OCI-LY7 (cell line): ENCODE data around the gene VAMP7. TPM values are rescaled to one million over a fixed set of nuclear protein-coding genes. Genes with fewer than 3 reads are reported as not detected.

Source experiments
- BruUV-seq: library from RNA; stranded (reverse); fragments of 400-500 nt; replicated peaks from 2 replicates; lab custom pipeline; 2021; lab: Mats Ljungman, UMichigan
- CTCF ChIA-PET: fragments of 300-600 bp; sonication (Branson Sonifier 250); formaldehyde crosslinking; loops from one replicate; lab custom pipeline; 2022; ENCODE audit warnings: antibody characterized with exemption; ENCODE audit not compliant: unreplicated experiment; lab: Charles Lee
- POLR2A ChIA-PET: fragments of 300-600 bp; sonication (Branson Sonifier 250); formaldehyde crosslinking; loops from one replicate; lab custom pipeline; 2022; ENCODE audit warnings: antibody characterized with exemption; lab: Charles Lee
- DNase-seq: peaks from one replicate; pipeline ENCODE4 v3.0.0-alpha.2; 2015; ENCODE audit warnings: low spot score
- H2AFZ ChIP-seq: fragments of 200-600 bp; sonication (generic), shearing (Covaris generic); 2 replicates; pipeline ENCODE4 v1.6.1; 2014; ENCODE audit warnings: mild to moderate bottlenecking, antibody characterized with exemption, low read length, moderate library complexity
- H3K27ac ChIP-seq: fragments of 200-600 bp; sonication (generic); 2 replicates; pipeline ENCODE4 v1.5.1; 2014; ENCODE audit warnings: mixed run types, low read depth, mild to moderate bottlenecking, moderate library complexity, low read length, inconsistent platforms; ENCODE audit not compliant: poor library complexity, severe bottlenecking
- H3K36me3 ChIP-seq: fragments of 200-600 bp; sonication (generic); 2 replicates; pipeline ENCODE4 v1.6.1; 2014; ENCODE audit warnings: mild to moderate bottlenecking, antibody characterized with exemption, low read length, moderate library complexity, mixed read lengths; ENCODE audit not compliant: insufficient read depth
- H3K4me1 ChIP-seq: fragments of 200-600 bp; sonication (generic); 2 replicates; pipeline ENCODE4 v1.5.1; 2014; ENCODE audit warnings: mild to moderate bottlenecking, low read length; ENCODE audit not compliant: insufficient read depth, poor library complexity, severe bottlenecking
- H3K4me2 ChIP-seq: fragments of 200-600 bp; sonication (generic); 2 replicates; pipeline ENCODE4 v1.6.1; 2014; ENCODE audit warnings: mild to moderate bottlenecking, low read length
- H3K4me3 ChIP-seq: fragments of 200-600 bp; sonication (generic); 2 replicates; pipeline ENCODE4 v1.5.1; 2014; ENCODE audit warnings: mild to moderate bottlenecking, low read depth, low read length; ENCODE audit not compliant: poor library complexity, severe bottlenecking
- H3K79me2 ChIP-seq: fragments of 200-600 bp; sonication (generic); 2 replicates; pipeline ENCODE4 v1.6.1; 2016; ENCODE audit warnings: low read depth, mild to moderate bottlenecking, low read length, moderate library complexity, mixed read lengths; ENCODE audit not compliant: insufficient read depth
- H3K9me2 ChIP-seq: fragments of 200-600 bp; sonication (generic); 2 replicates; pipeline ENCODE4 v1.6.1; 2016; ENCODE audit warnings: mild to moderate bottlenecking, low read length, mixed read lengths; ENCODE audit not compliant: insufficient read depth
- H3K9me3 ChIP-seq: fragments of 200-600 bp; sonication (generic); 2 replicates; pipeline ENCODE4 v1.6.1; 2014; ENCODE audit warnings: mild to moderate bottlenecking, mixed run types, low read length, mixed read lengths
- H4K20me1 ChIP-seq: fragments of 200-600 bp; sonication (generic); 2 replicates; pipeline ENCODE4 v1.6.1; 2014; ENCODE audit warnings: mild to moderate bottlenecking, antibody characterized with exemption, low read length, moderate library complexity, mixed read lengths; ENCODE audit not compliant: insufficient read depth
- CTCF ChIP-seq: fragments of 200-600 bp; sonication (generic); conservative IDR thresholded peaks from 2 replicates; pipeline ENCODE4 v1.5.1; 2014; ENCODE audit warnings: mild to moderate bottlenecking, antibody characterized with exemption, low read length, moderate library complexity, mixed read lengths
- EZH2phosphoT487 ChIP-seq: fragments of 200-600 bp; sonication (generic); IDR thresholded peaks from 2 replicates; pipeline ENCODE4 v1.6.1; 2018; ENCODE audit warnings: low read depth, borderline replicate concordance, mild to moderate bottlenecking, mixed run types, antibody characterized with exemption, low read length, moderate library complexity, mixed read lengths
- intact Hi-C: fragments of 100-400 bp; cut with micrococcal nuclease; formaldehyde crosslinking; loops from one replicate; pipeline ENCODE4 v1.10.0; 2022; ENCODE audit not compliant: unreplicated experiment
- small RNA-seq: library from RNA; depleted of rRNA; stranded (forward); fragments of <200 nt; gene quantifications from one replicate; pipeline ENCODE3, GENCODE V24; 2014
- total RNA-seq, 2 experiments: library from RNA; depleted of rRNA in 1 of 2; stranded (reverse); fragments of >200 nt in 1 of 2; shearing (Covaris generic) in 1 of 2; gene quantifications; 2 replicates each; pipeline ENCODE4 v1.2.3, GENCODE V29; 2014 to 2022

Gene VAMP7
- total RNA-seq, 2 experiments from 2014 or later, result 19.2 to 32.0 TPM

- Histone ChIP-seq H3K9me3 (no peaks in the 10 kb centered on the region), H3K4me2 (no peak overlapping the region), H3K4me1 (no peaks in the 10 kb centered on the region), H3K36me3 (no peaks in the 10 kb centered on the region), H4K20me1 (no peaks in the 10 kb centered on the region), H3K9me2 (no peaks in the 10 kb centered on the region), H3K79me2 (no peaks in the 10 kb centered on the region), H3K4me3 (no peak overlapping the region), H2AFZ (no peak overlapping the region), H3K27ac (no peak overlapping the region)
- CTCF ChIA-PET, result no interaction called here
- BruUV-seq, result no TSS peak
- POLR2A ChIA-PET, result no interaction called here
- TF ChIP-seq CTCF (no peak), EZH2phosphoT487 (no peak)
- intact Hi-C loops, result no loop called here
- DNase-seq, result no peak
These were observed 107.7 kb downstream of the VAMP7 start for GRCh38 chrX:155988859-155989258.

Small RNA genes lying within 50 kb of the gene (small RNA-seq; reads per million reads assigned to genes)
- not detected for gene DPH3P2

Other genes with a start within 250 kb of the VAMP7 start
- gene IL9R, start 116.4 kb downstream of the VAMP7 start, total RNA-seq (2014; rRNA removed; shearing (Covaris generic)), result 1.3 and 1.5 TPM in 2 replicates
- 5.1 and 5.5 TPM in 2 replicates for gene IL9R, start 116.4 kb downstream of the VAMP7 start, total RNA-seq (2022)